ENCODE data around the gene MT2A.
A peak's percentile ranks its signal among the peaks of the same experiment; 100 is the strongest.

MT2A gene

DNA sequence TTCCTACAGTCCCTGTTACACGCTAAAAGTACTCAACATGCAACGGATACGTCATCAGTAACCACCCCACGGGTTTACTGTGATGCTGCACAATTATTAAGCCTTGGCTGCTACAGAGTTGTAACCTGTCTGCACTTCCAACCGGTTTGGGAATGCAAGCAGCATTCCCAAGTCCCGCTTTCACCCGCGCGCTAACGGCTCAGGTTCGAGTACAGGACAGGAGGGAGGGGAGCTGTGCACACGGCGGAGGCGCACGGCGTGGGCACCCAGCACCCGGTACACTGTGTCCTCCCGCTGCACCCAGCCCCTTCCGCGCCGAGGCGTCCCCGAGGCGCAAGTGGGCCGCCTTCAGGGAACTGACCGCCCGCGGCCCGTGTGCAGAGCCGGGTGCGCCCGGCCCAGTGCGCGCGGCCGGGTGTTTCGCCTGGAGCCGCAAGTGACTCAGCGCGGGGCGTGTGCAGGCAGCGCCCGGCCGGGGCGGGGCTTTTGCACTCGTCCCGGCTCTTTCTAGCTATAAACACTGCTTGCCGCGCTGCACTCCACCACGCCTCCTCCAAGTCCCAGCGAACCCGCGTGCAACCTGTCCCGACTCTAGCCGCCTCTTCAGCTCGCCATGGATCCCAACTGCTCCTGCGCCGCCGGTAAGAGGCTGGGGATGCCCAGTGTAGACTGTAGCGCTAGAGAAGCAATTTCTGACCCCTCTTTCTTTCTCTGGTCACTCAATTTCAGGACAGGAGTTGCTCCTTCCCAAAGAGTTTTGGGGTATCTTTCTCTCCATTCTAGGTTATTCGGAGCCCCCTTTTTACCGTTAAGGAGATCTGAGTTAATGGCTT lies at the start of gene MT2A:
Gene MT2A (plus strand): TSS at position 542 of the 833 bp plus-strand sequence. CDS start 72 bp downstream, at position 614.
- in situ Hi-C loops (cut with MboI; ENCODE audit: low sequenced_read_pairs, unreplicated experiment) = no loop called here
- peak; percentile 96 for DNase-seq (ENCODE audit: low spot score)

DNA sequence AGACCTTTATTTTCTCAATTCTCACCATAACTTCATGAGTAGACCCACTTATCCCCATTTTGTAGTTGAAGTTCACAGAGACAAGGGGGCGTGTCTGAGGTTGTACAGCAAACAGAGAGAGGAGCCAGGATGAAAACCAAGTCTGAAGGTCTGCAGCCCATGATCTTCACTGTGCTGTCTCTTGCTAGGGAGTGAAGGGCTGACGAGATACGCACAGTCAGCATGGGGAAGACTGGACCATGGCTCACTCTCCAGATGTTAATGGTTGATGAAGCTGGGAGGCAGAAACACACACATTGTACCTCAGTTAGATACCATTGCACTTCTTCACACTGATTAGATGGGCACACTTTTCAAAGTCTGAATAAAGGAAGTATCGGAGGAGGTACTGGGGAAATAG lies 49.3 kb upstream of the MT2A start:
- DNase-seq (ENCODE audit: low spot score) = no peak
- in situ Hi-C loops (cut with MboI; ENCODE audit: low sequenced_read_pairs, unreplicated experiment) = no loop called here
- TF ChIP-seq, protein P1, sequence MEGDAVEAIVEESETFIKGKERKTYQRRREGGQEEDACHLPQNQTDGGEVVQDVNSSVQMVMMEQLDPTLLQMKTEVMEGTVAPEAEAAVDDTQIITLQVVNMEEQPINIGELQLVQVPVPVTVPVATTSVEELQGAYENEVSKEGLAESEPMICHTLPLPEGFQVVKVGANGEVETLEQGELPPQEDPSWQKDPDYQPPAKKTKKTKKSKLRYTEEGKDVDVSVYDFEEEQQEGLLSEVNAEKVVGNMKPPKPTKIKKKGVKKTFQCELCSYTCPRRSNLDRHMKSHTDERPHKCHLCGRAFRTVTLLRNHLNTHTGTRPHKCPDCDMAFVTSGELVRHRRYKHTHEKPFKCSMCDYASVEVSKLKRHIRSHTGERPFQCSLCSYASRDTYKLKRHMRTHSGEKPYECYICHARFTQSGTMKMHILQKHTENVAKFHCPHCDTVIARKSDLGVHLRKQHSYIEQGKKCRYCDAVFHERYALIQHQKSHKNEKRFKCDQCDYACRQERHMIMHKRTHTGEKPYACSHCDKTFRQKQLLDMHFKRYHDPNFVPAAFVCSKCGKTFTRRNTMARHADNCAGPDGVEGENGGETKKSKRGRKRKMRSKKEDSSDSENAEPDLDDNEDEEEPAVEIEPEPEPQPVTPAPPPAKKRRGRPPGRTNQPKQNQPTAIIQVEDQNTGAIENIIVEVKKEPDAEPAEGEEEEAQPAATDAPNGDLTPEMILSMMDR (IDR thresholded peaks at IDR 0.05; ENCODE audit: borderline replicate concordance, control extremely low read depth, extremely low read depth, insufficient read depth, missing control alignments) = no peak

More for the DNA sequence above, at the start of gene MT2A:
- TF ChIP-seq, protein P1 (IDR thresholded peaks at IDR 0.05; ENCODE audit: borderline replicate concordance, control extremely low read depth, extremely low read depth, insufficient read depth, missing control alignments) = no peak

DNA sequence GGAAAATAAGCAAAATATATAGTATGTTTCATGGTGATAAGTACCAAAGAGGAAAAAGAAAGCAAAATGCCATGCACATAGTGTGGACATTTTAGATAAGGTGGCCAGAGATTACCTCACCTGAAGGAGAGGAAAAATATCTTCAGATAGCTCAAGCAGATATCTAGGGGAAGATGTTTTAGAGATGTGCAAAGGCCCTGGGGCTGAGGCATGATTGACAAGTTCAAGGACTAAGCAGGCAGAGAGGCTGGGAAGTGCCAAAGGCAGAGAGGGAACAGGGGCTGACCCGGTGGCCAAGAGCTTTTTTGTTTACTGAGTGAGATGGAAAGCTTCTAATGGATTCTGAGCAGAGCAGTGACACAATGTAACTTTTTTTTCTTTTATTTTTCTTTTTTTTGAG lies 47.9 kb upstream of the MT2A start:
- in situ Hi-C loops (cut with MboI; ENCODE audit: low sequenced_read_pairs, unreplicated experiment) = no loop called here
- TF ChIP-seq, protein P1 (IDR thresholded peaks at IDR 0.05; ENCODE audit: borderline replicate concordance, control extremely low read depth, extremely low read depth, insufficient read depth, missing control alignments) = no peak
- no peak for DNase-seq (ENCODE audit: low spot score)

DNA sequence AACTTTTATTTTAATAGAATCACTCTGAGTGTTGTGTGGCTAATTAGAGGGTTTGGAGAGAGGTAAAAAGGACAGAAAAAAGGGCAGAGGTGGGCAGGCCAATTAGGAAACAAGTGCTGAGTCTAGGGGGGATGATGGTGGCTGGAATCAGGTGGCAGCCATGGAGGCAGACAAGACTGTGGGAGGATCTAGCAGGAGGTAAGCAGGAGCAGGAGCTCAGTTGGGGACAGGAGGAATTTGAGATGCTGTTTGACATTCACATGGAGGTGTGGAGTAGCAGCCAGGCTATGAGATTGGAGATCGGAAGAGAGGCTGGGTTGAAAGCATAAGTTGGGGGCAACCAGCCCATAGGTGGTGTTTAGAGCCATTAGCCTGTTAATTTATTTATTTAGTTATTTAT lies 47.3 kb upstream of the MT2A start:
- in situ Hi-C loops (cut with MboI; ENCODE audit: low sequenced_read_pairs, unreplicated experiment) = no loop called here
- DNase-seq (ENCODE audit: low spot score) = no peak
- TF ChIP-seq, protein P1 (IDR thresholded peaks at IDR 0.05; ENCODE audit: borderline replicate concordance, control extremely low read depth, extremely low read depth, insufficient read depth, missing control alignments) = no peak

DNA sequence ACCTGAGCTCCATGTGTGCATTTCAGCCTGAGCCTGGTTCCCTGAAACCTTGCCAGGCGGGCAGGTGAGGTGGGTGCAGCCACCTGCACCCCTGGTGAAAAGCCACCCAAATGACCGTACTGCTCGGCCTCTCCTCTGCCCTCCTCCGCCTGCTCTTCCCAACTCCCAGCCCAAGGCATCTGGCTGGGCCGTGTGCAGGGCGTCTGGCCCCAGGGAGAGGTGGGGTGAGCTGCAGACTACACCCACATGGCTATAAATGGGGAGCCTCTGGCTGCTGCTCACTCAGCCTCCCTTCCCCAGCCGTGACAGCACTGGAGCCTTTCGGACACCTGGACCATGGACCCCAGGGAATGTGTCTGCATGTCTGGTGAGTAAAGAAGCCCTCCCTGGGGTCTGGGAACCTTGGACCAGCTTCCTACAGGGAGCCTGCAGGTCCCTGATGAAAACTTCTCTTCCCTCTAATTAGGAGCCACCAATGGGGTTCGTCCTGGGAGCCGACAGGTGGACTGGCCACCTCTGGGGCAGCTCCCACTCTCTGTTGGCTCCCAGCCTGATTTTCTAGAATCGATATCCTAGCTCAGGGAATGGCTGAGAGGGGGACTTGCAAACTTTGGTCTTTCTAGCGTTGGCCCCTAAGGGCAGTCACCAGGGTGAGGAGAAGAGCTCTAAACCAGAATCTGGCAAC lies 43.4 kb upstream of the MT2A start, which contains the start of gene MT4:
Gene MT4 (plus strand): TSS at position 281 of the 685 bp plus-strand sequence. CDS start 56 bp downstream, at position 337.
- in situ Hi-C loops (cut with MboI; ENCODE audit: low sequenced_read_pairs, unreplicated experiment) = no loop called here
- TF ChIP-seq, protein P1 (IDR thresholded peaks at IDR 0.05; ENCODE audit: borderline replicate concordance, control extremely low read depth, extremely low read depth, insufficient read depth, missing control alignments) = no peak
- no peak for DNase-seq (ENCODE audit: low spot score)

DNA sequence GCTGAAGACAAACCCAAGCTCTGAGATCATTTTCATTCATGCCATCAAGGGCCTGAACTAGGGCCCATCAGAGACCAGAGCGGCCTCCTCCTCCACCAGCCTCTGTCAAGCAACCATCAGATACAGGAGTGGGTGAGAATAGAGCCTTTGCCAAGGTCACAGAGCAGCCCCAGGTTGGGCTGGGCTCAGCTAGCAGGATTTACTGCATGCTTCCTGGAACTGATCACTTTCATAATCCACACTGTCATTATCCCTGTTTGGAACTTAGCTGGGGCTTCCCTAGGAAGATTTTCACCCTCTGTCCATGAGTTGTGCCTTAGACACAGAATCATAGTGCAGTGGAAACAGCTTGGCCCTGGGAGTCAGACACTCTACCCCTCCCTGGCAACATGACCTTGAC lies 38.4 kb upstream of the MT2A start:
- in situ Hi-C loops (cut with MboI; ENCODE audit: low sequenced_read_pairs, unreplicated experiment) = loop anchor here (10.0 kb wide), 1 partner anchor 135 kb away; no protein-coding TSS in a partner anchor

More for the DNA sequence above, 38.4 kb upstream of the MT2A start:
- DNase-seq (ENCODE audit: low spot score) = no peak
- TF ChIP-seq, protein P1 (IDR thresholded peaks at IDR 0.05; ENCODE audit: borderline replicate concordance, control extremely low read depth, extremely low read depth, insufficient read depth, missing control alignments) = no peak

All from GM13976 (cell line).